Measurements from ENCODE around the gene LYPD6B.

The LYPD6B gene

DNA sequence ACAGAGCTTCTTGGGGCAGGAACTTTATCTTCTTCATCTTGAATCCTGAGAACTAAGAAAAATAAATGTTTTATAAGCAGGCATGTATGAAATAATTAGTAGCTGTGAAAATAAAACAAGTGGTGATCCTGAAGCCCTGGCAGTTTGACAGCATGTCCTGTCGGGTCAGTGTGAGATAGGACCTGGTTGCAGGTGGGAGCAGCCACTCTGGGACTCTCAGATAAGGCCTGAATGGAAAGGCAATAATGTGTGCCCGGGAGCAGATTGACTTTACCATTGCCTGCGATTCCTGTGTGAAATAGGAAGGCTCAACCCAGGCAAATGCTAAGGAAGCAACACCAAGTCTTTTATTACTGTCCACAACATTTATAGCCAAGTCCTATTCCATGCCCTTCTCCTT lies 132.4 kb downstream of the LYPD6B start:
- TF ChIP-seq, protein P1, sequence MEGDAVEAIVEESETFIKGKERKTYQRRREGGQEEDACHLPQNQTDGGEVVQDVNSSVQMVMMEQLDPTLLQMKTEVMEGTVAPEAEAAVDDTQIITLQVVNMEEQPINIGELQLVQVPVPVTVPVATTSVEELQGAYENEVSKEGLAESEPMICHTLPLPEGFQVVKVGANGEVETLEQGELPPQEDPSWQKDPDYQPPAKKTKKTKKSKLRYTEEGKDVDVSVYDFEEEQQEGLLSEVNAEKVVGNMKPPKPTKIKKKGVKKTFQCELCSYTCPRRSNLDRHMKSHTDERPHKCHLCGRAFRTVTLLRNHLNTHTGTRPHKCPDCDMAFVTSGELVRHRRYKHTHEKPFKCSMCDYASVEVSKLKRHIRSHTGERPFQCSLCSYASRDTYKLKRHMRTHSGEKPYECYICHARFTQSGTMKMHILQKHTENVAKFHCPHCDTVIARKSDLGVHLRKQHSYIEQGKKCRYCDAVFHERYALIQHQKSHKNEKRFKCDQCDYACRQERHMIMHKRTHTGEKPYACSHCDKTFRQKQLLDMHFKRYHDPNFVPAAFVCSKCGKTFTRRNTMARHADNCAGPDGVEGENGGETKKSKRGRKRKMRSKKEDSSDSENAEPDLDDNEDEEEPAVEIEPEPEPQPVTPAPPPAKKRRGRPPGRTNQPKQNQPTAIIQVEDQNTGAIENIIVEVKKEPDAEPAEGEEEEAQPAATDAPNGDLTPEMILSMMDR (conservative IDR thresholded peaks at IDR 0.05; ENCODE audit: control insufficient read depth, insufficient read depth, low read depth, low read length): no peak
- no peak for DNase-seq (ENCODE audit: low read depth)
- H3K4me3 ChIP-seq (ENCODE audit: control insufficient read depth, low read depth, low read length): no peak overlapping the region

DNA sequence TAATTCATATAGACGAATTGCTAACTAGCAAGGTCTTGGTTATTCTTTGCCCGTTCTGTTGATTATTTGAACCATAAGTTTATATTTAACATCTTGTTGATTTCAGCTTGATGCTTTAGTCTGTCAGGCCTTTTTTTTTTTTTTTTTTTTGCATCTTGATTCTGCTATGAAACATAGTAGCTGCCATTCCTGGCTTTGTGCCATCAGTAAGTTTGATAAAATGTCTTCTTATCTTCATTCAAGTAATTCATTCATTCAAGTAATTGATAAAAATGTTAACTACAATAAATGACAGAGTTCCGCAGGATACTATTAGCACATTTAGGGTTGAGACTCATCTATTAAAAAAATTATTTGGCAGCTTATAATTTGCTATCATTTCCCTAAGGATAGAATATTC lies 134.7 kb downstream of the LYPD6B start:
- H3K4me3 ChIP-seq (ENCODE audit: control insufficient read depth, low read depth, low read length): no peak overlapping the region
- TF ChIP-seq, protein P1 (conservative IDR thresholded peaks at IDR 0.05; ENCODE audit: control insufficient read depth, insufficient read depth, low read depth, low read length): no peak

DNA sequence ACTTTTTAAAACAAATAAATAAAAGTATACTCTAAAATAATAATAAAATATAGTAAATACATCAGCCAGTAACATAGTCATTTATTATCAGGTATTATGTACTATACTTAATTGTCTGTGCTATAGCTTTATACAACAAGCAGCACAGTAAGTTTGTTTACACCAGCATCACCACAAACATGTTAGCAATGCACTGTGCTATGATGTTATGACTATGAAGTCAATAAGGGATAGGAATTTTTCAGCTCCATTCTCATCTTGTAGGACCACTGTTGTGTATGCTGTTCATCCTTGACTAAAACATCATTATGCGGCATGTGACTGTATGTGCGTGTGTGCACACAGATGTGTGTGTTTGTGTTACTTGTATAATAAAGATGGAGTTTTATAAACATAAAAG lies 137.5 kb downstream of the LYPD6B start:
- no peak for DNase-seq (ENCODE audit: low read depth)
- TF ChIP-seq, protein P1 (conservative IDR thresholded peaks at IDR 0.05; ENCODE audit: control insufficient read depth, insufficient read depth, low read depth, low read length): no peak

More for the DNA sequence above, 134.7 kb downstream of the LYPD6B start:
- DNase-seq (ENCODE audit: low read depth): no peak

DNA sequence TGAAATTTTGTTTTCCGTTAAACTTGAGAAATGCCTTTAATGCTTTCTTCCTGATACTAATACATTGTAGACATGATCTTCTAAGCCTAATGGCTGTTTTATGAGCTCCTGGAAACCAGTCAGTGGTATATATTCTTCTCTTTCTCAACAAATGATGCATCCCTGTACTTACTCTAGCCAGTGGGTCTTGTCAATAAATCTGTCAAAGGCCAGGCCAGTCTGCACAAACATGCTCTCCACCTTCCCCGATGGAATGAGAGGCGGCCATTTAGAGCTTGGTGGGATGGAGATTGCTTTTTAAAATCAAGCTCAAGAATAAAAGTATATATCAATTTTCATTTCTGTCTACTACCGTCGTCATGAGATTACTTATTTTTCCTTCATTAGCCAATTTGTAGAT lies 140.1 kb downstream of the LYPD6B start:
- TF ChIP-seq, protein P1 (conservative IDR thresholded peaks at IDR 0.05; ENCODE audit: control insufficient read depth, insufficient read depth, low read depth, low read length): no peak
- DNase-seq (ENCODE audit: low read depth): no peak
- no peak overlapping the region for H3K4me3 ChIP-seq (ENCODE audit: control insufficient read depth, low read depth, low read length)

More for the DNA sequence above, 137.5 kb downstream of the LYPD6B start:
- no peak overlapping the region for H3K4me3 ChIP-seq (ENCODE audit: control insufficient read depth, low read depth, low read length)

DNA sequence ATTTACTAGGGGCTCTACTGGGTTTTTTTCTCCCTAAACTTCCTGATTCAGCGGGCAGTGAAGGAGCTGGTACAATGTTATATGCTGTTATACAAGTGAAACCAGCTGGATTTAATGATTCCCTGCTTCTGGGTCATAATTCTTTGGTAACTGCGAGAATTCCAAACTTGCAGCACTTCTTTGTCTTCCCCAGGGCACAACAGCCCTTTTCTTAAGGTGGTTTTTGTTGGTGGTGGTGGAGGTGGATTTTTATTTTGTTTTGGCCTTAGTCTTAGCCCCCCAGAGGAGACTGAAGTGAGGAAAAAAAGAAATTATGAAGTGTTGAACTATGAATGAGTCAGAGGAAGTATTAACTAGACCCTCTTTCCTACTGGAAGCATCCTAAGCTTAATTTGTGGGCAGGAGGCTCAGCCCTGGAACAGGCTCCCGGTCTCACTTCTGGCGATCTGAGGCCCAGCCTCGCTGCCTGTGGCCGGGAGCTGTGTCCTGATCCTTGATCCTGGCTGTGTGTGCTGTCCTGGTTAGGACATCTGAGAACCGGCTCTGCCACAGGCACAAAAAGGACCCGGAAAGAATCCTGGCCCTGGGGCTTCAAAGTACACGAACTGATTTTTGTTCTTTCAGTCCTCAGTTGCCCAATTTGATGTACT lies 141.9 kb downstream of the LYPD6B start:
- no peak for DNase-seq (ENCODE audit: low read depth)
- H3K4me3 ChIP-seq (ENCODE audit: control insufficient read depth, low read depth, low read length): no peak overlapping the region
- TF ChIP-seq, protein P1 (conservative IDR thresholded peaks at IDR 0.05; ENCODE audit: control insufficient read depth, insufficient read depth, low read depth, low read length): no peak

DNA sequence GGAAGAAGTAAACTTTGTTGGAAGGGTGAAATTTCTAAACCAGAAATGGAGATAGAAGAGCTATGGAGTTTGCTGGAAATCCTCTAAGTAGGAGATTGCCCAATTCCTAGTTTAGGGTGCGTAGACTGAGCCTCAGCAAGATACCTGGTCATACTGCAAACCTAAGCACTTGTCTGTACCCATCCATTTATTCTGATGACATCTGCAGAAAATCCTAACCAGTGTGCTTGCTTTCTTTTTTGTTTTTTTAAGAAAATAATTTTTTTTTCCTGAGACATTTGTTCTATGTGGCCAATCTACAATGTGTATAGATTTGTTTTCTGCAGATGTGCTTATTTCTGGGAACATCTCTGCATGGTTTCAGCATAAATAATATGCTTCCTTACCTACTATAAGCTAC lies 144.7 kb downstream of the LYPD6B start:
- no peak for DNase-seq (ENCODE audit: low read depth)
- H3K4me3 ChIP-seq (ENCODE audit: control insufficient read depth, low read depth, low read length): no peak overlapping the region
- TF ChIP-seq, protein P1 (conservative IDR thresholded peaks at IDR 0.05; ENCODE audit: control insufficient read depth, insufficient read depth, low read depth, low read length): no peak

DNA sequence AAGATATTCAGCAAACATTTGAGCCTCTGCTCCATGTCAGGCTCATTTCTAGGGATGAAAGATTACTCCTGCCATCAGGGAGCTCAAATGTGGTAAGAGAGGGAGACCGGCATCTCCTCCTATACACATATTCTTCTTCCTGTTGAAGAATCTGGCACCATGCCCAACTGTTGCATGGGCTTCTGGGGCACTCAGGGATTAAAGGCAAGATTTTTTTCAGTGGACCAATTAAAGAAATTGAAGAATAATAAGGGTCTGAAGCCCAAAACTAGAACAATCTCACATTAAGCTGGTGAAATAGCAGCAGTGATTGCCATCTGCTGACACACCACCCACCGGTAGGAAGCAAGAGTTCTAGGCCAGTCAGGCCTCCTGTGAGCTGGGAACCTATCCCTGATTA lies 146.5 kb downstream of the LYPD6B start:
- DNase-seq (ENCODE audit: low read depth): no peak
- TF ChIP-seq, protein P1 (conservative IDR thresholded peaks at IDR 0.05; ENCODE audit: control insufficient read depth, insufficient read depth, low read depth, low read length): no peak
- no peak overlapping the region for H3K4me3 ChIP-seq (ENCODE audit: control insufficient read depth, low read depth, low read length)
